A673 (cell line): ENCODE data around the gene SEC16A. TPM values are rescaled to one million over a fixed set of nuclear protein-coding genes. Genes with fewer than 3 reads are reported as not detected.

Source experiments
- BruUV-seq: library from RNA; stranded (reverse); fragments of 400-500 nt; replicated peaks from 2 replicates; lab custom pipeline; 2021; lab: Mats Ljungman, UMichigan
- CTCF ChIA-PET: fragments of 300-600 bp; sonication (Branson Sonifier 250); formaldehyde crosslinking; loops from one replicate; lab custom pipeline; 2022; ENCODE audit warnings: antibody characterized with exemption; lab: Charles Lee
- POLR2A ChIA-PET: fragments of 300-600 bp; sonication (Branson Sonifier 250); formaldehyde crosslinking; loops from one replicate; lab custom pipeline; 2022; ENCODE audit warnings: antibody characterized with exemption; ENCODE audit not compliant: low non-redundant PET; lab: Charles Lee
- DNase-seq: peaks from one replicate; pipeline ENCODE4 v3.0.0-alpha.2; 2015; ENCODE audit warnings: low spot score
- H3K27ac ChIP-seq: fragments of 200-600 bp; sonication (generic); 2 replicates; pipeline ENCODE4 v1.5.1; 2016; ENCODE audit warnings: mixed run types, low read depth, mild to moderate bottlenecking, mixed read lengths, antibody characterized with exemption, low read length; ENCODE audit not compliant: poor library complexity, severe bottlenecking
- H3K27me3 ChIP-seq: fragments of 200-600 bp; sonication (generic); replicated peaks from 2 replicates; pipeline ENCODE4 v1.6.1; 2017; ENCODE audit warnings: mixed run types, low read depth, mild to moderate bottlenecking, mixed read lengths, antibody characterized with exemption, low read length; ENCODE audit not compliant: insufficient read depth, poor library complexity
- H3K36me3 ChIP-seq: fragments of 200-600 bp; sonication (generic); 2 replicates; pipeline ENCODE4 v1.6.1; 2016; ENCODE audit warnings: mixed run types, mild to moderate bottlenecking, mixed read lengths, antibody characterized with exemption, low read length; ENCODE audit not compliant: insufficient read depth, poor library complexity, severe bottlenecking
- H3K4me1 ChIP-seq: fragments of 200-600 bp; sonication (generic); 2 replicates; pipeline ENCODE4 v1.6.1; 2017; ENCODE audit warnings: mixed run types, mild to moderate bottlenecking, mixed read lengths, antibody characterized with exemption, low read length; ENCODE audit not compliant: insufficient read depth, poor library complexity, severe bottlenecking
- H3K4me3 ChIP-seq: fragments of 200-600 bp; sonication (generic); 2 replicates; pipeline ENCODE4 v1.5.1; 2016; ENCODE audit warnings: low read depth, mixed run types, mild to moderate bottlenecking, mixed read lengths, low read length; ENCODE audit not compliant: poor library complexity, severe bottlenecking
- H3K9me3 ChIP-seq: fragments of 200-600 bp; sonication (generic); 2 replicates; pipeline ENCODE4 v1.6.1; 2016; ENCODE audit warnings: mixed run types, low read depth, mild to moderate bottlenecking, mixed read lengths, antibody characterized with exemption, low read length; ENCODE audit not compliant: poor library complexity, severe bottlenecking
- CTCF ChIP-seq: fragments of 300-800, 200-600 bp; sonication (generic); conservative IDR thresholded peaks from 2 replicates; pipeline ENCODE4 v1.5.1; 2017; ENCODE audit warnings: low read depth, mild to moderate bottlenecking, antibody characterized with exemption, low read length, moderate library complexity, mixed read lengths
- EZH2 ChIP-seq: fragments of 200-600 bp; sonication (generic); IDR thresholded peaks from 2 replicates; pipeline ENCODE4 v1.6.1; 2017; ENCODE audit warnings: borderline replicate concordance, low read depth, mild to moderate bottlenecking, mixed read lengths, antibody characterized with exemption, low read length; ENCODE audit not compliant: poor library complexity, severe bottlenecking
- intact Hi-C: fragments of 100-400 bp; cut with micrococcal nuclease; formaldehyde crosslinking; loops from one replicate; pipeline ENCODE4 v1.10.0; 2022; ENCODE audit not compliant: unreplicated experiment
- total RNA-seq: library from RNA; stranded (reverse); gene quantifications from 2 replicates; pipeline ENCODE4 v1.2.3, GENCODE V29; 2021

SEC16A gene
- total RNA-seq, 1 experiment from 2014 or later: 72.9 TPM

DNA sequence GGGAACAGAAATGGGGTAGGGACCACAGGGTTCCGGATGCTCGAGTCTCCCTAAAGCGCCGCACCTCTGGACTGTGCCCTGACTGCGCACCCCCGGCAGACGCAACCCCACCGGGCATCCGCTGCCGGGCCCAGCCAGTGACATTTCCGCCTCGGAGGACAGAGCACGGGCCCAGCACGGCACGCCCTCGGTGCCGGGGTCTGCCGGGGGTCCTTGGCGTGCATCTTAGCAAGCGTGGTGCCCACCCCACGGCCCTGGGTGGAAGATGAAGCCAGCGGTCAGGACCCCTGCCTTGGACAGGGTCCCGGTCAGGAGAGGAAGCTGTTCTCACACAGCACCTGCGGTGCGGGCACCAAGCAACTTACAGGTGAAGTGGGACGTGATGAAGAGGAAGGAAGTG, 50.2 kb downstream of the SEC16A start:
- POLR2A ChIA-PET: no interaction called here
- no peak for DNase-seq
- no peak overlapping the region for H3K27ac ChIP-seq
- CTCF ChIA-PET: no interaction called here
- H3K9me3 ChIP-seq: no peaks in the 10 kb centered on the region
- H3K36me3 ChIP-seq: peaks cover 29% of the 10 kb centered on the region
- H3K4me3 ChIP-seq: no peak overlapping the region
- peaks cover 6% of the 10 kb centered on the region for H3K4me1 ChIP-seq
- intact Hi-C loops: no loop called here
- H3K27me3 ChIP-seq: no peaks in the 10 kb centered on the region
- TF ChIP-seq EZH2: no peak
- BruUV-seq: no TSS peak

GRCh38 chr9:136431782-136432350, 51.0 kb downstream of the SEC16A start:
- BruUV-seq: no TSS peak
- CTCF ChIA-PET: no interaction called here

DNA sequence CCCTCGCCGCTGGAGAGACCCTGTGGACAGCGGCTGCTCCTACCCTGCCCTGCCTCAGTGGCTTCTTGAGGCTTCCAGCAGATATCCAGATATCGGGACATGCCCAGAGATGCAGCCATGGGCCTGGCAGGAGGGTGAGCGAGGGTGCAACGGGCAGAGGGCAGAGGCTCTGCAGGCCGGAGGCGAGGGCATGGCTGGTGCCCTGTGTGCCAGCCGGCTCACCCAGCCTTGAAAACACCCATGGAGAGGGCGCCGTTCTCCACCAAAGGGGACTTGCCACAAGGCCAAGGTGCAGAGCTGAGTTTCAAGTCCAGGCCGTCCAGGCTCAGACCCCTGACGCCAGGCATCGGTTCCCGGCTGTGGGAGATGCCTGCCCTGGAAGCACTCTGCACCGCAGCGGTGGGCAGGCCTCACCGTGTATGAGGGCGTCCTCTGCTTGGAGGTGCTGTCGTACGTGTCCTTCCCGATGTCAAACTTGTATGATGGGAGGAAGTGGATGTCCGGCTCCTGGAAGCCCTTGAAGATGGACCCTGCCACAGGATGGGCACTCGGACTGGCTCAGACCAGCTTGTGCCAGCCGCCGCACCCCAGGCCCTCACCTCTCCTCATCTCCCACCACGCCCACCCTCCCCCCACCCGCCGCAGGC, 52.1 kb downstream of the SEC16A start:
- CTCF ChIA-PET: interaction anchor here (1.5 kb wide), 1 partner anchor 30 kb away, joined by 3 read pairs; no protein-coding TSS in a partner anchor

More at GRCh38 chr9:136431782-136432350, 51.0 kb downstream of the SEC16A start:
- intact Hi-C loops: no loop called here
- POLR2A ChIA-PET: interaction anchor here (0.6 kb wide), 1 partner anchor 254 kb away, joined by 3 read pairs; no protein-coding TSS in a partner anchor
- peaks cover 29% of the 10 kb centered on the region for H3K36me3 ChIP-seq
- no peaks in the 10 kb centered on the region for H3K9me3 ChIP-seq
- no peaks in the 10 kb centered on the region for H3K27me3 ChIP-seq
- H3K4me1 ChIP-seq: peaks cover 2% of the 10 kb centered on the region
- H3K27ac ChIP-seq: no peak overlapping the region
- no peak for TF ChIP-seq EZH2
- no peak for TF ChIP-seq CTCF
- DNase-seq: no peak
- H3K4me3 ChIP-seq: no peak overlapping the region

More for the DNA sequence above, 52.1 kb downstream of the SEC16A start:
- no peaks in the 10 kb centered on the region for H3K27me3 ChIP-seq
- peaks cover 5% of the 10 kb centered on the region for H3K4me1 ChIP-seq
- H3K9me3 ChIP-seq: no peaks in the 10 kb centered on the region
- POLR2A ChIA-PET: no interaction called here
- intact Hi-C loops: no loop called here
- peaks cover 29% of the 10 kb centered on the region for H3K36me3 ChIP-seq
- H3K27ac ChIP-seq: no peak overlapping the region
- no peak for DNase-seq
- no peak overlapping the region for H3K4me3 ChIP-seq
- BruUV-seq: no TSS peak
- TF ChIP-seq EZH2 (no peak), CTCF (no peak)
